MV-4-11 (cell line): ENCODE measurements around the gene KIF26B.
A peak's percentile ranks its signal among the peaks of the same experiment; 100 is the strongest.

ENCODE experiments used
- DNase-seq: peaks from one replicate; lab custom pipeline; 2025; lab: John Stamatoyannopoulos, UW

The KIF26B gene

DNA sequence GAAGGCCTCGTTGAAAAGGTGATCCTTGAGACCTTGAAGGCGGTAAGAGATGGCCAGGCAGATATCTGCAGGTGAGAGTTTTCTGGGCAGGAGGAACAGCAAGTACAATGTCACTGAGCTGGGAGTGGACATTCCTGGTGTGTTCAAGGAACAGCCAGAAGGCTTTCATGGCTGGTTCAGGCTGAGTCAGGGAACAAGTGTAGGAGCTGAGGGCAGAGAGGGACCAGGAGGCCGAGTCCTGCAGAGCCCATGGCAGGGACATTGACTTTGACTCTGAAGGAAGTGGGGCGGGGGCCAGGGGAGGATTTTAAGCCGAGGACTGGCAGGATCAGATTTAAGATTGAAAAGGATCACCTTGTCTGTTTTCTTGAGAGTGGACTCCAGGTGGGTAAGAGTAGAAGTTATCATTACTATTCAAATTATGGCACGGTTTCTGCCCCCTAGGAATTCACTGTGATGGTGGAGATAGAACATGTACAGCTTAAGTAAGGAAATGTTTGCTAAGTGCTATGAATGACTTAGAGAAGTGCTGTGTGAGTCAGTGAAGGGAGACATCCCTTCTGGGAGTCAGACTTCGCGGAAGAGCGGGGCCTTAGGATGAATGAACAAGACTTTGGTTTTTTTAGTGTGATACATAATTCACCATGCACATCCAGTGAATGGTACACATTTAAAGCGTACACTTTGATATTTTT is 202.3 kb downstream of the KIF26B start:
- no peak for DNase-seq

DNA sequence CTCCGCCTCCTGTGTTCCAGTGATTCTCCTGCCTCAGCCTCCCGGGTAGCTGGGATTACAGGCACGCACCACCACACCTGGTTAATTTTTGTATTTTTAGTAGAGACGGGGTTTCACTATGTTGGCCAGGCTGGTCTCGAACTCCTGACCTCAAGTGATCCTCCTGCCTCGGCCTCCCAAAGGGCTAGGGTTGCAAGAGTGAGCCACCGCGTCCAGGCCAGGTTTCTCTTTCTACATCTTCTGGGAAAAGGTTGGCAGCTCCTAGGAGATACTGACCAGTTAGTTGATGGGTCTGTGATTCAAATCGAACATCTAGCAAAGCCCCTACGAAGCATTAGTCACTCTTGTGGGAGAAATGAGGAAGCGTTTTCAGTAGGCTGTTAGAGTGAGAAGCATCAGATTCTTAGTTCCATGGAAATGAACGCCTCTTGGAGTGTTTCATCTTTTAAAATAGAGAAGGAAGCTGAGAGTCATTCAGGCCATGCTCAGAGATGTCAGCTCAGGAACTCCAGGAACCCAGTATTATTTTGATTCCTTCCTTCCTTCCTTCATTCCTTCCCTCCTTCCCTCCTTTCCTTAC is 204.4 kb downstream of the KIF26B start:
- peak; percentile 73 for DNase-seq

DNA sequence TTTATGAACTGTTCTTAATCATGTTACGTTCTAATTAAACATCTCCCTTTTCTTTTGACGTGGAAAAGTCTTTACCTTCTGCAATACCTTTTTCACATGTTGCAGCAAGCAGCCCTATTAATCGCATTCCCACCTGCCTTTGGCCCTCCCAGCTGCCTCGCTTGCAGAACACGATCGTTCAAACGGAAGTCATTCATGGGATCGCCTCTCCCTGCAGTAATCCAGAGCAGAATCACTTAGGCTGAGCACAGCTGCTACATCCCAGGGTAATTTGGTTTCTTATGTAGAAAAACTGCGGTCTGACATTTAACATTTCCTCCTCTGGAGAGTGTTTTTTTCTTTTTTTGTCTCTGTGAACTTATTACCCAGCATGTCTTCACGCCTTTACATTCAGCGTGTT is 206.3 kb downstream of the KIF26B start:
- DNase-seq: no peak

DNA sequence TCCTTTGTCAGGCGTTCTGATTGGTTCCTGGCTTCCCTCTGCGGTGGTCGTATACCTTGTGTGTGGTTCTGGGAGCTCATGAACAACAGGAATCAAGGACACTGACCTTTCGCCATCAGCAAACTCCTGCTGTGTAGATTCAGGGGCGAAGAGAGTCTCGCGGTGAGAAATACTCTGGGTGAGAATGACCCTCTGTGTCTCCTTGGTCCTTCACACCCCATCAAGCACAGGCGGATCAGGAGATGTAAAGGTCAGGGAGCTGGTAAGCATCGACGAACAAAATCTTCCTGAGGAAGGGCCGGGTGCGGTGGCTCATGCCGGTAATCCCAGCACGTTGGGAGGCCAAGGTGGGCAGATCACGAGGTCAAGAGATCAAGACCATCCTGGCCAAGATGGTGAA is 207.2 kb downstream of the KIF26B start:
- DNase-seq: no peak

DNA sequence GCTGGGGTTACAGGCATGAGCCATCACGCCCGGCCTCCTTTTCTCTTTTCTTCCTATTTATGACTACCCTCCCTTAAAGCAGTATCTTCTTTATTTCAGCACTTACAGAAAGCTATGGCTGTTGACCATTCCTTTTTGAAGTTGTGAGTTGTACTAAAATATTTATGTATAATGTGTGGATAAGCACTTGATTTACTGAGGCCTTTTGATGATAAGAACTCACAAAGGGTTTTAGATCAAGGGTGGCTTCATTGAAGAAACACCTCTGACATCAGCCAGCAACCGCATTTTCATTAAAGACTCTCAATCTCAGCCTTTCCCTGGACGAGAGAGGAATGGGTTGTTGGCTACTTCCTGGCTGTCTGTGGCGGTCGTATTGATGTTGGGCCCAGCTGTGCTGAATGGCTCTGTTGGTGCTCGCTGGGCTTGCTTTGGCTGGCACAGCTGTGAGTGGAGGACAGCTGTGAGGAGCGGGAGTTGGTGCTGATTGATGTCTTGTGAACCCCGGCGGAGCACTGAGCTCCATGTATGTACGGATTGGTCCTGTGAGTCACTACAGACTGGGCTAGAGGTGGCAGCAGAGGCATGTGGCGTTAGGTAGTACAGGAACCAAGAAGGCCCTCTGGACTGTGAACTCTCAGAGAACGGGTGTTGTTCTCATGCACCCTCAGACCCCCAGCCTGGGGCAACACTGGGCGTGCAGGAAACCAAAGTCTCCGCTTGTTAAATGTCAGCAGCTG is 208.8 kb downstream of the KIF26B start:
- DNase-seq: no peak

DNA sequence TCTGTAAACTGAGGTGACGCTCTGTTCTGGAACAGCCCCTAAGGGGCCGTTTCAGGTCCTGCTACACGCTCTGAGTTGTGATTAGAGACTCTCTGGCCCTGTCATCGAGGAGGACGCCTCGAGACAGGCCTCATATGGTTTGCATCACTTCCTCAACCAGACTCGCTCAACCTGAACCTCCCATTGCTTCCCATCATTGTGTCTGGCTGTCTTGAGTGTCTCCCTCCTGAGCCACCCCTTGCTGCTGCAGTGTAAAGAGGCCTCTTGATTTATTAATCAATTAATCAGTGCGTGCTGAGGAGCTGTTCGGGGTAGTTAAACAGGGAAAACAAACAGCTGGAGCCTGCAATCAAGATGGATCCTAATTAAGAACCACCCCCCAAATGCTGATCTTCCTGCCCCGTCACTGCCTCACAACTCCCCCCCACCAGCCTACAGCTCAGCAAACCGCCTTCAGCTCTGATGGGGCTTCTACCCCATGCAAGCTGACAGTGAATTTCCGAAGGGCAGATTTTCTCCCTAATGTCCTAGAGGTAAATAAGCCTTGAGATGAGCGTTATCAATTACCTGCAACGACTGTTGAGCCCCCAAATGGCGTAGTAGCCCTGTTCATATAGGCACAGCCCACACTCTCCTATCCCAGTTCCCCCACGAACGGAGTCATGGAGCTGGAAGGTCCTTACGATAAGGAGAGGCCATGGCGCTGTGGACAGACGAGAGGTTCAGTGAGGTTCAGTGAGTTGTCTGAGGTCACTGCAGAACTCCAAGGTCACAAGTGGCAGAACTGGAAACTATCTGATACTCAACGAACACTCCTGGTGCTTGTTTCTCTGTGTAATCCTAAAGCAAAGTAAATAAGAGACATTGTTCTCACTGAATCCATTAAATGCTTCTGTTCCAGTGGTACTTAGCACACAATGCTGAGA is 210.6 kb downstream of the KIF26B start:
- no peak for DNase-seq

DNA sequence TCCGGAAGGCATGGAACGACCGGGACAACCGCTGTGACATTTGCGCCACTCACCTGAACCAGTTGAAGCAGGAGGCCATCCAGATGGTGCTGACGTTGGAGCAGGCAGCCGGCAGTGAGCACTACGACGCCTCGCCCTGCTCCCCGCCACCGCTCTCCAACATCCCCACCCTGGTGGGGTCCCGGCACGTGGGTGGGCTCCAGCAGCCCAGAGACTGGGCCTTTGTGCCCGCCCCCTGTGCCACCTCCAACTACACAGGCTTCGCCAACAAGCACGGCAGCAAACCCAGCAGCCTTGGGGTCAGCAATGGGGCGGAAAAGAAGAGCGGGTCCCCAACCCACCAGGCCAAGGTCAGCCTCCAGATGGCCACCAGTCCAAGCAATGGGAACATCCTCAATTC is 212.1 kb downstream of the KIF26B start:
- no peak for DNase-seq

DNA sequence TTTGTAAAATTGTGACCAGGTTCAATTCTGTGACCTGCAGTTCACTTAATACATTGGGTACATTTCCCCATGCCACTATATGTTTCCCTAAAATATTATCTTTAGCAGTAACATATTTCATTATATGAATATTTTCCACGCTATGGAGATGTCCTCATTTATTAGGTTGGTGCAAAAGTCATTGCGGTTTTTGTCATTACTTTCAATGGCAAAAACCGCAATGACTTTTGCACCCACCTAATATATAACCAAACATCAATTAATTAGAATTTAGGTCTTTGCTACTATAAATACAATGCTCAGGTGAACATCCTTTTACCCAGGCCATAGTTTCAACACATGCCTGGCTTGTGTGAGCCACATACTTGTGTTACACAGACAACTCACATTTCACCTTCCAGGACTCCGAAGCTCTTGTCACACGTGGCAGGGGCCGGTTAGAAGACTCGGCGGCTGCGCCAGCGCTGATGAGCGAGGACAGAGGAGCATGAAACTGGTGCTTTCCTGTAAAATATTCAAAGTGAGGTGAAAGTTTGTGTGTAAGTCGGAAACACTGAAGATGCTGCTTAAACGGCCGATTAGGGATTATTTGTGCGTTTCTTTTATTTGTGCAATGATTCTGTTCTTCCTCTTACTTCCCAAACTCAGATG is 215.5 kb downstream of the KIF26B start:
- no peak for DNase-seq

DNA sequence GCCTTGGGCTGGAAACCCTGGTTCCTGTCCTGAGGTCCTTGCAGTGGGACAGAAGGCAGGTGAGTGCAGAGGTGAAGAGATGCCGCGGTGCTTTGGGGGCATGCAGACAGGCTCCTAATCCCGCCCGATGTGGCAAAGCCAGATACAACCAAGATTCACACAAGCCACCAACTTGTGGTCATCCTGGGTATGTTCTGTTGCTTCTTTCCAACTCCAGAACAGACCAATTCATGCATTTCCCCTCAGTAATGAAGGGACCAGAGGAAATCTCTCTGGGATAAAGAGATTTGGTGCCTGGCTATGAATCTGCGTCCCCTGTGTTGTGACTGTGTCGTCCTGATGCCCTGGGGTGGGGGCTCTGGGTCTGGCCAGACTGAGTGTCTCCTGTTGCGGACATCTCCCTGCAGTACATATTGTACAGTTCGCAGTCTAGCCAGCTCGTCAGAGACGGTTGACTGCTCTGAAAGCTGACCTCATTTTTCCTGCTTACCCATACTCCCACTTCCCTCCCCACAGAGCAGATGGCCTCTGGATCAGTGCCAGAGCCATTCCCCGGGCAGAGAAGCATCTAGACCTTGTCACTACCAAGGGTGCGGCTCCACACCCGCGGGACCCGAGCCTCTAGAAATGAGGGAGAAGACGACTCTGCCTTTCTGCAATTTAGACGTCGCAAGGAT is 216.3 kb downstream of the KIF26B start:
- peak; percentile 44 for DNase-seq

DNA sequence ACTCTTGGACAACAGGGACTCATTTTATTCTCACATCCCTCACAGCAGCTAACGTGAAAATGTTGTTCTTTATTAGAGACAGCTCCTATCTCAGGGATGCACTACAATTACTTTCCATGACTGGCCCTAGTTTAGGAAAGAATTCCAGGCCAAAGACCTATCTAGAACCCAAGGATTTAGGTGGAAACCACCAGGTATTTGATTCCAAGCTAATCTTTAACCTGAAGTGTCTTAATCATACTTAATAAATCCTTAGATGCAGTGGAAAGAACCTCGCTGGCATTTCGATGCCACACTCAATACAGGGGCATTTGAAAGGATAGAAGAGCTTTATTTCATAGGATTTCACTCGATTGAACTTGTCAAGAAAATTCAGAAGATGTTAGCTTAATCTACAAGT is 218.3 kb downstream of the KIF26B start:
- DNase-seq: no peak

DNA sequence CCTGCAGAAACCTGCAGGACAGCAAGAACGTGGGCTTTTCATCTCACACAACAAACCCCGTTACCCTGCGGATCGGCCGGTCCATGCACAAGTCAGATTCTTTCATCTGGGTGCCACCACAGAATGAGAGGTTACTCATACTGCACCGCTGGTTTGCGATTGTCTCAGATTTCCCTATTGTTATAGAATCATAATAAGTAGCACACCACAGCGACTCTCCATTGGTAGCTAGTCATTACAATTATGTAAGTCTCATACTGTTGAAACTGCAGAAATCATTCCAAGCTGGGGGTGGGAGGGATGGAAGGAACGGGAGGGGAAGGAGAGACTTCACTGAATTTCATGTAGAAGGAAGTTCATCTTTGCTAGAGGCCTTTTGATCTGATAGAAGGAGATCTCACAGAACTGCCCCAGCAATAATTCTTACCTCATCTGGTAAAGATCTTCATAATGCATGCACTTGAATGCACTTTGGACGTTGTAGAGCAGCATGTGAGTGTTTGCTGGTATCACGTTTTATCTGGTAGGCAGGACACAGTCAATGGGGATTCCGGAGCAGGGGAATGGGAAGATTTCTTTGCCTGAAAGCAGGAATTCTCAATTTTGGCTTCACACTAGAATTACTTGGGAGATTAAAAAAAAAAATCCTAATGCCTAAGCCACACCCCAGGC is 221.1 kb downstream of the KIF26B start:
- no peak for DNase-seq

DNA sequence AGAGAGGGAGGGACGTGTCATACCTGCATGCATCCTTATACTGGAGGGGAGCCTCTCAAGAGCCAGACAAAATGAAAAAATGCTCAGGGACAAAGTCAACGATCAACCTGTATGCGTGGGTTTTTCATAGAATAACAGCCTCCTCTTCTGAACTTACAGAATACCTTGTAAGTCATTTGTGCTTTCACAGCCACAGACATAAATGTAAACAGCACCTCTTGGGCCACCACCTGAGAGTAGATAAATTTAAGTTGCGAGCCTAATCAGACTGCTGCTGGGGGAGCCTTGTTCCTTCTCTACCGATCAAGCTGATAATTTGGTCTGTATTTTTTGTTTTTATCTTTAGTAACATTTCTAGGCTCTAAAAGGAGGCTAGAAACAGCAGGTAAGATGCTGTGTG is 223.1 kb downstream of the KIF26B start:
- DNase-seq: no peak

DNA sequence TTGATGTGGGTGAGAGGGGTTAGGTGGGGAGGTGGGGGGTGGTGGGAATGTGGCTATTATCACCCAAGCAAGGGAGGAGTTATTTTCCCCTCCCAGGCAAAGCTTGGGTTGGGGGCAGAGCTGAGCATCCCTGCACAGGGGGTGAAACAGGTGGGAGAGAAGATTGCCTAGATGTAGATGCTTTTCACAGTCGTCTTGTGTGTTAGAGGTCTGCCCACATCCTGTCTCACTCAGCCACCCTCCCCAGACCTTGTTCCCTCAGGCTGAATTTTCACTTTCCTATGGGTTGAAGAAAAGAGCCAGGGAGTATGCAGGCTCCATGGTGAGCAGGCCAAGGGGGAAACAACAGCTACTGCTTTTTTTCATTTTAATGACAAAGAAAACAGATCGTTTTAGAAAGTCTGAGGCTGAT is 223.5 kb downstream of the KIF26B start:
- peak; percentile 5 for DNase-seq

DNA sequence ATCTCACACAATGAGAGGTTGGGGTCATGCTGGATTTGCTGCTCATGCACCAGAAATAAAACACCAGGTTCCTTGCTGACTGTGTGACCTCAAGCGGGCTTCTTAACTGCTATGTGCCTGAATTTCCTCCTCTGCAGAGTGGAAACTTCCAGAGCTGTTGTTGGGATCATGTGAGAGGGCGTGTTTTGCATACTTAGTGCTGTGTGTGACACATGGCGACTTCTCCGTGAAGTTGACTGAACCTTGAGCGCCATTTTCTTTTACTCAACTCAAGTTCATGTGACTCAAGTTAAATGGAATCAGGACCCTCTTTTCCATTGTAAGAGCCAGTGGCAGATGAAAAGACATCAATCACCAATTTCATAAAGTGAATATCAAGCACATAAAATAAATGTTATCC is 224.0 kb downstream of the KIF26B start:
- DNase-seq: no peak

DNA sequence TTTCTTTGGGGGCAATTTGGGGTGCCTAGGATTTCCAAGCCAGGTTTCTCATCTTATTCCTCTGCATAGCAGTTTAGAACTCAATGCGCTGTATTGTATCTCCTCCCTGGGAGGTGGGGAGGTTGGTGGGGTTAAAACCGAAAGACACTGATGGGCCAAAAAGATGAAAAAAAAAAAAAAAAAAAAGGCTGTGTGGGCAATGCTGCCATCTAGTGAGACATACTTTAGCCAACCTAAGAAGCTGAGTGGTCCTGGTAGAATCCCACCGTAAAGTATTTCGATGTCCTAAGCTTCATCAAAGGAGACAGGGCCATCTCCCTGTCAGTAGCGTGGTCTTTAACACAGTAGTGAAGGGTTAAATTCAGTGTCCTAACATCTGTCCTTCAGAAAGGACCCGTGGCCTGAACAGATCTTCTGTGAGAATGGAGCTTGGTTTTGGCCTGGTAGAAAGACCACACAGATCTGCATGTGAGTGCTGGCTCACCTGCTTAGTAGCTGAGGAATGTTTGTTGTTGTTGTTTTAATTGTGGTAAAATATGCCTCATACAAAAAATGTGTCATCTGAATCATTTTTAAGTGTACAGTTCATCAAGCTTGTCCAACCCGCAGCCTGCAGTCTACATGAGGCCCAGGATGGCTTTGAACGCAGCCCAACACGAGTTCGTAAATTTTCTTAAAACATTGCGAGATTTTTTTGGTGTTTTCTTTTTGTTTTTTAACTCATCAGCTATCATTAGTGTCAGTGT is 226.2 kb downstream of the KIF26B start:
- no peak for DNase-seq

DNA sequence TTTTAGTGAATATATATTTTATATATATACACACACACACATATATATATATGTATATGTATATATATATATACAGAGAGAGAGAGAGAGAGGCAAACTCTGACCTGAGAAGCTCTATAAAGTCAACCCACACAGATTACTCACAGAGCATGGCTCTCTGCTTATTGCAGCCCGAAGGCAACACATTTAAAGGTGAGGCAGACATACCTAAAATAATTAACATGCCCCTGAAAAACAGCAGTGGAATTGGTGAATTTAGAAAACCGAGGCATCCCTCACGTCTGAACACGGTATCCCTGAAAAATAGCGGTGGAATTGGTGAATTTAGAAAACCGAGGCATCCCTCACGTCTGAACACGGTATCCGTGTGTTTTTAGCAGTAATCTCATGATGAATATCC is 228.2 kb downstream of the KIF26B start:
- DNase-seq: no peak

DNA sequence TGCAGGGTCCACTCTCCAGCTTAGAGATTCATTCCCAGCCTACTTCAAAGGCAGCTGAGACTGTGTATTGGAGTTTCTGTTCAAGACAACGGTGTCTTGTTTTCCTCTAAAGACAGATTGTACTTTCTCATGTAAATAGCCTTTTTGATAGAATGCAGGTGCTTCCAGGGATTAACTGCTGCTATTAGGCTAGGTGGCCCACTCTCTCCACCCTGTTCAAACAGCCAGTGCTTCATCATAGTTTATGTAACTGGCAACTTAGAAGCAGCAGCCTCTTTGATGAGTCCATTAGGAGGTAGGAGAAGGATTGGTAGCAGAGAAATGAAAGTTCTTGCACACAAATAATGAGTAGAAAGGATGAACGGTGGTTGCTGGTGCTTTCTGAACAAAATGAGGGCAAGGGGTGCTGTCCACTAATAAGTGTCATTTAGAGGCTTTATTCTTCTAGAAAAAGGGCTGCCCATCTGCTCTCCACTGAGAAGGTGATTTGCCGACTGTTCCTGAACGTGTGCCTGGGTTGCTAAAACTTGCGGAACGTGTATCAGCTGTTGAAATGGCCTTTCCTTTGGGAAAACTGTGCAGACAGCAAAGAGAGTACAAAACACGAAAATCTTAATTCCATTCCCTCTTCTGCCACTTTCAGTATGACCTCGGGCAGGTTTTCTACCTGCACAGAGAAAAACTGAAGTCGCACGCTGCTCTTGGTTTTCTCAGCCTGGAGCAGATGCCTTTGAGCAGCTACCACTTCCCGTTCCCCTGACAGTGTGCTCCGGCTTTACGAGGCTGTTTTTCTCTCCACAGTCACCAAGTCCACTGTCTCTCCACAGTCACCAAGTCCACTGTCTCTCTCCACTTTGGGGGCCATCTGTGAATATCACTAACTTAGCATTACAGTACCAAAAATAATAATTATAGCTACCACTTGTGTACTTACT is 228.9 kb downstream of the KIF26B start:
- no peak for DNase-seq

DNA sequence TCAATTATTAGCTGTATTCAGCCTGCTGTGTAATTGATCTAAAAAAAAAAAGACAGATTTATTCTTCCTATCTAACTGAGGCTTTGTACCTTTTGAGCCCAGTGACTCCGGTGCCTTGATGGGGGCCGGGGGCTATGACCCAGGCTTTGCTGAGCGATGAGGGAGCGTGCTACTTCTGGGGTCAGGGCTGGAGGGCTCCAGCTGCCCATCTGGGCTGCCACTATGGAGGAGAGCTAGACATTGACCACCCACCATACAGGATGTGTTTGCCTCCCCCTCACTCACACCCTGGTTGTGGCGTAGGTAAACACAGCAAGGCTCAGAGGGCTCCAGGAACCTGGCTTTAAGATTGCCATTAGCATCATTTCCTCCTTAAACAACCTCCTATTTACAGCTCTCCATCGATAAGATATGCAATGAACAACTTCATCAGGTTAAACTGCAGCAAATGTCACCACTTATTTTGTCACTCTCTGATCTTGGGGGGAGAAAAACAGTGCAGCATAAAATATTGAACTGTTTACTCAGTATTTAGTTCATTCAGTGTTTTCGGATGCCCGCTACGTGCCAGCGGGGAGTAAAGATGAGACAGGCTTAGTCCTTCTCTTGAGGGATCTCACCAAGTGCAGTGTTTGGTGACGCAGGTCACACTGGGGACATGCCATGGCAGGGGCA is 231.6 kb downstream of the KIF26B start:
- DNase-seq: no peak
